ENCODE results near the gene GIMAP5. TPM values are rescaled to one million over a fixed set of nuclear protein-coding genes. Genes with fewer than 3 reads are reported as not detected.
"Not testable (repeated sequence)": the region's sequence is repeated elsewhere in the genome, so short reads cannot be mapped to it uniquely, and the experiment has no call there.

GIMAP5 gene
- total and polyA plus RNA-seq, 3 experiments from 2014 or later: 63.9 to 475 (median 70.4) TPM

DNA sequence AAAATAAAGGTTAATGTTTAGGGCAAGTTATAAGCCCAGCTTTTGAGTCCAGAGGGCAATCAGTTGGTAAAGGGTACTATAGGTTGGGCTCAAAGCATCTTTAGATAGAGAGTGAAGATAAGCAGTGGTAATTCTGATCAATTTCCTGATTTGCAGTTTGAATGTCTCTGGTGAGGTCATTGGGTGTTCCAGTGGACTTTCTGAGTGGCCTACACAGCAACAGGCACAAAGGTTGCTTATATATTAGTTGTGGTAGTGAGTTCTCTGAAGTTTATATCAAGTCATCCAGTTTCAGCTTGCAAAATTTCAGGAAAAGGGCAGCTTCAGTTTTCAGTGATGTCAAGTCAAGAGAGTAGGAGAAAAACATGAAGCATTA, 29.1 kb downstream of the GIMAP5 start:
- Mint-ChIP-seq H3K27me3 (no peaks in the 10 kb centered on the region), H3K27ac (no peak overlapping the region), H3K4me3 (no peak overlapping the region), H3K4me1 (no peaks in the 10 kb centered on the region), H3K9me3 (peaks cover 0 to 6% (median 3%) of the 10 kb centered on the region in 5 donors), H3K36me3 (peaks cover 1 to 6% (median 3%) of the 10 kb centered on the region in 3 donors)
- Histone ChIP-seq H3K4me1 (ENCODE audit: insufficient read depth, low read length) (no peaks in the 10 kb centered on the region), H3K27me3 (ENCODE audit: insufficient read depth, low read length, poor library complexity, severe bottlenecking) (no peaks in the 10 kb centered on the region), H3K4me3 (ENCODE audit: low read length) (no peak overlapping the region), H3K27ac (ENCODE audit: low read depth, low read length) (no peak overlapping the region), H3K36me3 (ENCODE audit: insufficient read depth, low read length) (no peaks in the 10 kb centered on the region), H3K9me3 (ENCODE audit: low read length) (no peaks in the 10 kb centered on the region)
- CTCF ChIA-PET: interaction anchor here (0.6 to 1.6 kb wide), 4 partner anchors 11 to 317 kb away, joined by 3 read pairs; no protein-coding TSS in a partner anchor
- POLR2A ChIA-PET: no interaction called here
- DNase-seq: no peak

DNA sequence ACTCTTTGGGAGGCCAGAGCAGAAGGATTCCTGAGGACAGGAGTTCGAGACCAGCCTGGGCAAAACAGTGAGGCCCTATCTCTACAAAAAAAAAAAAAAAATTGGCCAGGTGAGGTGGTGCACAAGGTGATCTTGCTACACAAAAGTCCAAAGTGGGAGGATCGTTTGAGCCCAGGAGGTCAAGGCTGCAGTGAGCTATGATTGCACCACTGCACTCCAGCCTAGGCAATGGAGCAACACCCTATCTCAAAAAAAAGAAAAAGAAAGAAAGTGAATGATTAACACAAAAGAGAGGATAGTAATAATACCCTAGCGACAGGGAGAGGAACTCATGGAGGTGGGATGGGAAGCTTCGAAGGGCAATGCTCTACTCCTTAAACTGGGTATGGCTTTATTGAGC, 32.5 kb downstream of the GIMAP5 start:
- CTCF ChIA-PET: no interaction called here
- Histone ChIP-seq H3K4me3 (ENCODE audit: low read length) (no peak overlapping the region), H3K36me3 (ENCODE audit: insufficient read depth, low read length) (no peaks in the 10 kb centered on the region), H3K27ac (ENCODE audit: low read depth, low read length) (no peak overlapping the region), H3K27me3 (ENCODE audit: insufficient read depth, low read length, poor library complexity, severe bottlenecking) (no peaks in the 10 kb centered on the region), H3K9me3 (ENCODE audit: low read length) (no peaks in the 10 kb centered on the region), H3K4me1 (ENCODE audit: insufficient read depth, low read length) (no peaks in the 10 kb centered on the region)
- Mint-ChIP-seq H3K27me3 (no peaks in the 10 kb centered on the region), H3K36me3 (peaks cover 0 to 20% (median 0%) of the 10 kb centered on the region in 3 donors), H3K27ac (peak overlapping the region in 1 of 8 donors; percentile 62), H3K4me1 (no peaks in the 10 kb centered on the region), H3K9me3 (peaks cover 0 to 16% (median 12%) of the 10 kb centered on the region in 5 donors), H3K4me3 (no peak overlapping the region)
- no peak for DNase-seq
- POLR2A ChIA-PET: no interaction called here

DNA sequence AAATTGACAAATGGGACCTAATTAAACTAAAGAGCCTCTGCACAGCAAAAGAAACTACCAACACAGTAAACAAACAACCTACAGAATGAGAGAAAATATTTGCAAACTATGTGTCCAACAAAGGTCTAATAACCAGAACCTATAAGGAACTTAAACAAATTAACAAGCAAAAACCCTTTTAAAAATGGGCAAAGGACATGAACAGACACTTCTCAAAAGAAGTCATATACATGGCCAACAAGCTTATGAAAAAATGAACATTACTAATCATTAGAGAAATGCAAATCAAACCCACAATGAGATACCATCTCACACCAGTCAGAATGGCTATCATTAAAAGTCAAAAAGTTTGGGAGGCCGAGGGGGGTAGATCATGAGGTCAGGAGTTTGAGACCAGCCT, 36.9 kb downstream of the GIMAP5 start:
- H3K9me3 ChIP-seq (ENCODE audit: low read length); POLR2A ChIA-PET; H3K36me3 ChIP-seq (ENCODE audit: insufficient read depth, low read length); DNase-seq; H3K4me1 ChIP-seq (ENCODE audit: insufficient read depth, low read length); H3K4me3 ChIP-seq (ENCODE audit: low read length); H3K4me3 Mint-ChIP-seq; H3K27me3 Mint-ChIP-seq; H3K27me3 ChIP-seq (ENCODE audit: insufficient read depth, low read length, poor library complexity, severe bottlenecking); H3K27ac ChIP-seq (ENCODE audit: low read depth, low read length); H3K27ac Mint-ChIP-seq: not testable (repeated sequence)
- CTCF ChIA-PET: interaction anchor here (1.4 kb wide), 1 partner anchor 325 kb away, joined by 3 read pairs; no protein-coding TSS in a partner anchor
- Mint-ChIP-seq H3K9me3 (peaks cover 0 to 16% (median 12%) of the 10 kb centered on the region in 5 donors), H3K36me3 (peaks cover 0 to 24% (median 0%) of the 10 kb centered on the region in 3 donors), H3K4me1 (peaks cover 4 to 11% (median 5%) of the 10 kb centered on the region in 3 donors)

DNA sequence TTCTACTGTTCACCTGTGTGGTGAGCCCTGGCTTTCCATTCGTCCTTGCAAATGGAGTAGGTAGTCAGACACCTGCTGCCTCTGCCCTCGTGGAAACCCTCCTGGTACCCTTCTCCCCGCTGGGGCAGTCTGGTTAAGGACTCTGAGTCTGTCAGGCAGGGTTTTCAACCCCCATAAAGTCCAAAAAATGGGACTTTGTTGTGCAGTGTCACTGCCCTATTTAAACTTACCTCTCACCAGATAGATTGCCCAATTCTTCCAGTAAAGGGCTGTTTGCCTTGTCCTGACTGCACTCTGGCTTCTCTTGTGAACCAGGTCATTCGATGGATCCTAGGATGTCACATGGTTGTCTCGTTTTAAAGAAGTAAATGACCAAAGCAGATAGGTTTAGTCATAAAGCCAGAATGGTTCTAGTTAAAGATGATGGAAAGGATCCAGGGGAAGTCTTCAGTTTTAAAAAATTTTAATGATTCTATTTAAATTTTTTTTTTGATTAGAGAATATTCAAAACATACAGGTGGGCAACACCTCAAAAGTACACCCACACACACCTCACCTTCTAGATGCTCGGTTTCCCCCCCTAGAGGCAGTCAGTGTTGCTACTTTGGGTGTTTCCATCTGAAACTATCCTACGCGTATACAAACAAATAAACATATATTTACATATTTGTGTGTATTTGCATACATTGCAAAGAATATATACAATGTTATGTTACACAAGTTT, 41.0 kb downstream of the GIMAP5 start:
- Mint-ChIP-seq H3K27ac (peak overlapping the region in 1 of 8 donors; percentile 51), H3K9me3 (peaks cover 0 to 14% (median 9%) of the 10 kb centered on the region in 5 donors), H3K4me3 (no peak overlapping the region), H3K36me3 (peaks cover 0 to 15% (median 0%) of the 10 kb centered on the region in 3 donors), H3K27me3 (peaks cover 1 to 12% of the 10 kb centered on the region in 2 donors), H3K4me1 (peaks cover 4 to 11% (median 5%) of the 10 kb centered on the region in 3 donors)
- Histone ChIP-seq H3K36me3 (ENCODE audit: insufficient read depth, low read length) (no peaks in the 10 kb centered on the region), H3K9me3 (ENCODE audit: low read length) (no peaks in the 10 kb centered on the region), H3K27me3 (ENCODE audit: insufficient read depth, low read length, poor library complexity, severe bottlenecking) (peaks cover 4% of the 10 kb centered on the region), H3K4me3 (ENCODE audit: low read length) (no peak overlapping the region), H3K27ac (ENCODE audit: low read depth, low read length) (no peak overlapping the region), H3K4me1 (ENCODE audit: insufficient read depth, low read length) (peaks cover 5% of the 10 kb centered on the region)
- ChIA-PET CTCF (interaction anchor here (0.6 to 1.9 kb wide), 10 partner anchors 10 to 425 kb away, joined by 3 to 12 read pairs (median 3); no protein-coding TSS in a partner anchor), POLR2A (no interaction called here)
- no peak for DNase-seq

DNA sequence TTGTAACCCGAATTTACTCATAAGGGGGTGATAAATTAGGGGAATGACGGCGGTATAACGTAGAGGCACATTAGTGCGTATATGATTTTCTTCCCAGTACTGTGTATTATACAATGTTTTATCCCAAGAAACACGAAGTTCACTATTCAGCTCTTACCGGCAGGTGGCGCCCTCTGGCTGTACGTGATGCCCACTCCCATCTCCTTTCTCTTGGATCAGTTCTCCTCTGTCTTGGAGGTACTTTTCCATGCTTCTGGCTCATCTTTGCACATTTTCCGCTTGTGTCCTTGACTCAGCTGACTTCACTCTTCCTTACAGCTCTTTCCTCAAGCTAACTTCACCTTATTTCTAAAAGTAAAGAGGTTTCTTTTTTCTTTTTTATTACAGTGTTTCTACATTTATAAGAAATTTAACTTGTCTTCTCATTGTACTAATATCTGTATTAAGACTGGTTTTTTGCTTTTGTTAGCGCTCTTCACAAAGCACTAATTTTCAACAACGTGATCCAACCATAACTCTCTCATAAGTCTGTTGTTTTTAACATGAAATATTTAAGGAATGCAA, 41.6 kb downstream of the GIMAP5 start:
- H3K4me1 Mint-ChIP-seq: peaks cover 4 to 11% (median 5%) of the 10 kb centered on the region in 3 donors

DNA sequence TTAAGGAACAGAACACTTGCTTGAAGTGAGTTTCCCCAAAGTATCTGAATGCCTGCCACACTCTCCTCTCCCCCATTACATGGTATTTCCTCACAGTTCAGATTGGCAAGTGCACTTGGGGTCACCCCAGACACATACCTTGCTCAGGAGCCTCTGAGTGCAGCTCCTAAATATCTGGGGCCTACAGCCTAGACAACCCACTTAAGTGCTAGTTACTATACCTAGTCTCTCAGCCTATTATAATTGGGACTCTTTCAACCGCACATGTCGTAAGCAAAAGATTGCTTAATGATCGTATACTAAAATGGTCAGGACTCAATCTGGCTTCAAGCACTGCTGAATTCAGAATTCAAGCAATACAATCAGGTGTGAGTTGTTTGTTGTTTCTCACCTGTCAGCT, 43.1 kb downstream of the GIMAP5 start:
- Mint-ChIP-seq H3K4me1 (peaks cover 4 to 11% (median 5%) of the 10 kb centered on the region in 3 donors), H3K27me3 (peaks cover 2 to 19% of the 10 kb centered on the region in 2 donors), H3K9me3 (peaks cover 0 to under 1% (median 0%) of the 10 kb centered on the region in 5 donors), H3K27ac (no peak overlapping the region), H3K4me3 (no peak overlapping the region), H3K36me3 (no peaks in the 10 kb centered on the region)
- DNase-seq: no peak
- Histone ChIP-seq H3K27ac (ENCODE audit: low read depth, low read length) (no peak overlapping the region), H3K27me3 (ENCODE audit: insufficient read depth, low read length, poor library complexity, severe bottlenecking) (peaks cover 4% of the 10 kb centered on the region), H3K4me1 (ENCODE audit: insufficient read depth, low read length) (peaks cover 5% of the 10 kb centered on the region), H3K9me3 (ENCODE audit: low read length) (no peaks in the 10 kb centered on the region), H3K4me3 (ENCODE audit: low read length) (no peak overlapping the region), H3K36me3 (ENCODE audit: insufficient read depth, low read length) (no peaks in the 10 kb centered on the region)
- ChIA-PET CTCF (no interaction called here), POLR2A (no interaction called here)

More for the DNA sequence above, 41.6 kb downstream of the GIMAP5 start:
- Mint-ChIP-seq H3K9me3 (peaks cover 0 to 9% (median 5%) of the 10 kb centered on the region in 5 donors), H3K27ac (no peak overlapping the region), H3K4me3 (no peak overlapping the region), H3K27me3 (peaks cover 1 to 14% of the 10 kb centered on the region in 2 donors), H3K36me3 (peaks cover 0 to 10% (median 0%) of the 10 kb centered on the region in 3 donors)
- POLR2A ChIA-PET: no interaction called here
- Histone ChIP-seq H3K4me3 (ENCODE audit: low read length) (no peak overlapping the region), H3K27me3 (ENCODE audit: insufficient read depth, low read length, poor library complexity, severe bottlenecking) (peaks cover 4% of the 10 kb centered on the region), H3K36me3 (ENCODE audit: insufficient read depth, low read length) (no peaks in the 10 kb centered on the region), H3K4me1 (ENCODE audit: insufficient read depth, low read length) (peaks cover 5% of the 10 kb centered on the region), H3K27ac (ENCODE audit: low read depth, low read length) (no peak overlapping the region), H3K9me3 (ENCODE audit: low read length) (no peaks in the 10 kb centered on the region)
- CTCF ChIA-PET: interaction anchor here (0.6 to 1.9 kb wide), 10 partner anchors 10 to 425 kb away, joined by 3 to 12 read pairs (median 3); no protein-coding TSS in a partner anchor
- peak; percentile 50 to 77 (median 58) for DNase-seq

DNA sequence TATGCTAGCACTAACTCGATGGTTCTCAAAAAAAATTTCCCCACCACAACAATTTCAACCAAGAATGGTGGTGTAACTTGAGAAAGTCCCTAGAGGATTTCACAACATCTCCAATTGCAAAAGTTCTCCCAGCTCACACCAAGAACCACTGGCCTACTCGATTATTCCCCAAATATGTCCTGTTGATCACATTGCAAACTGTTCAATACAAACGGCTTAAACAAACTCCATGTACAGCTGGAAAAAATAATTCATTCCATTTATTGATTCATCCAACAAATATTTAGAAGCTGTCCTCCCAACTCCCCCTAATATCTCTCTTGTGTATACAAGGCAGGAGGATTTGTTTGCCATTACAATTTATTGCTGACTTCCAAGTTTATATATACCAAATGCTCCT, 43.9 kb downstream of the GIMAP5 start:
- Mint-ChIP-seq H3K4me3 (no peak overlapping the region), H3K4me1 (peaks cover 4 to 11% (median 5%) of the 10 kb centered on the region in 3 donors), H3K27me3 (peaks cover 6 to 27% of the 10 kb centered on the region in 2 donors), H3K9me3 (no peaks in the 10 kb centered on the region), H3K36me3 (peaks cover 0 to 4% (median 0%) of the 10 kb centered on the region in 3 donors), H3K27ac (no peak overlapping the region)
- H3K27me3 ChIP-seq (ENCODE audit: insufficient read depth, low read length, poor library complexity, severe bottlenecking): peaks cover 4% of the 10 kb centered on the region
- no peaks in the 10 kb centered on the region for H3K36me3 ChIP-seq (ENCODE audit: insufficient read depth, low read length)
- DNase-seq: no peak
- no peak overlapping the region for H3K27ac ChIP-seq (ENCODE audit: low read depth, low read length)
- no peaks in the 10 kb centered on the region for H3K9me3 ChIP-seq (ENCODE audit: low read length)
- peaks cover 5% of the 10 kb centered on the region for H3K4me1 ChIP-seq (ENCODE audit: insufficient read depth, low read length)
- ChIA-PET CTCF (no interaction called here), POLR2A (no interaction called here)
- H3K4me3 ChIP-seq (ENCODE audit: low read length): no peak overlapping the region

DNA sequence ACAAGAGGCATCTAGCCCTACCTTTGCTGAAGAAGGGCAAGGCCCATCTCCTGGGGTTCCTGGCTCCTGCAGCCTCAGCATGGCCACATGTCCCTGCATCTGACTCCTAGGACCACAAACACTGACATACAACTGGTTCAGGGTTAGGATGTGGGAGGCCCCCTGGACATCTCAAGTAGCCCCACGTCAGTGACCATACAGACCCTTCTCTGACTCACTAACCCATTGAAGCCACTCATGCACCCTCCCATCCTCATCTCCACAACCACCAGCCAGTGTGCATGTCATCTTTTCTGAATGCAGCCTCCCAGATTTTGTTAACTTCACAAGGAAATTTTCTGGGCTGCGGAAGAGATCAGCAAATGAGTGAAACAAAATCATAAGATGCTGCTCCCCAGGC, 44.7 kb downstream of the GIMAP5 start:
- peaks cover 5% of the 10 kb centered on the region for H3K4me1 ChIP-seq (ENCODE audit: insufficient read depth, low read length)
- H3K36me3 ChIP-seq (ENCODE audit: insufficient read depth, low read length): no peaks in the 10 kb centered on the region
- CTCF ChIA-PET: interaction anchor here (1.6 kb wide), 1 partner anchor 9 kb away, joined by 3 read pairs; no protein-coding TSS in a partner anchor
- Mint-ChIP-seq H3K27ac (peak overlapping the region in 1 of 8 donors; percentile 10), H3K4me1 (peaks cover 4 to 11% (median 5%) of the 10 kb centered on the region in 3 donors), H3K4me3 (no peak overlapping the region), H3K27me3 (peaks cover 10 to 28% of the 10 kb centered on the region in 2 donors), H3K36me3 (peaks cover 0 to 4% (median 0%) of the 10 kb centered on the region in 3 donors), H3K9me3 (no peaks in the 10 kb centered on the region)
- H3K4me3 ChIP-seq (ENCODE audit: low read length): no peak overlapping the region
- no peak for DNase-seq
- POLR2A ChIA-PET: no interaction called here
- H3K27me3 ChIP-seq (ENCODE audit: insufficient read depth, low read length, poor library complexity, severe bottlenecking): peaks cover 4% of the 10 kb centered on the region
- H3K27ac ChIP-seq (ENCODE audit: low read depth, low read length): no peak overlapping the region
- no peaks in the 10 kb centered on the region for H3K9me3 ChIP-seq (ENCODE audit: low read length)

Data from CD8-positive, alpha-beta memory T cell (primary cell).